Mesenchymal stem cell (in vitro differentiated cells and primary cell): ENCODE results near the gene DAAM2.

Experiments used
- DNase-seq: peaks from one replicate; pipeline ENCODE4 v3.0.0-alpha.2; 2013
- H2AFZ ChIP-seq: one replicate; pipeline ENCODE4 v1.6.1; 2013; ENCODE audit warnings: low read depth, mild to moderate bottlenecking, control low read depth, inconsistent platforms, low read length, moderate library complexity
- H2AK5ac ChIP-seq: 2 replicates; pipeline ENCODE4 v1.6.1; 2013; ENCODE audit warnings: low read length, moderate library complexity, mild to moderate bottlenecking, inconsistent platforms; ENCODE audit not compliant: severe bottlenecking
- H2BK120ac ChIP-seq: one replicate; pipeline ENCODE4 v1.6.1; 2013; ENCODE audit warnings: low read depth, mild to moderate bottlenecking, inconsistent platforms, low read length, moderate library complexity
- H2BK12ac ChIP-seq, 2 experiments: one replicate each; pipeline ENCODE4 v1.6.1; 2013; ENCODE audit warnings: inconsistent platforms in 2 of 2, low read length in 2 of 2, mild to moderate bottlenecking in 2 of 2, moderate library complexity in 2 of 2, control low read depth in 1 of 2
- H2BK15ac ChIP-seq: one replicate; pipeline ENCODE4 v1.6.1; 2013; ENCODE audit warnings: mild to moderate bottlenecking, low read depth, inconsistent platforms; ENCODE audit not compliant: poor library complexity, severe bottlenecking
- H2BK5ac ChIP-seq: 2 replicates; pipeline ENCODE4 v1.6.1; 2013; ENCODE audit warnings: low read depth, mild to moderate bottlenecking, low read length, control low read depth, inconsistent platforms; ENCODE audit not compliant: poor library complexity, severe bottlenecking
- H3K14ac ChIP-seq, 2 experiments: one replicate each; pipeline ENCODE4 v1.6.1; 2013; ENCODE audit warnings: inconsistent platforms in 2 of 2, low read length in 2 of 2, control low read depth in 1 of 2, mild to moderate bottlenecking in 1 of 2, moderate library complexity in 1 of 2
- H3K18ac ChIP-seq, 2 experiments: one replicate each; pipeline ENCODE4 v1.6.1; 2013; ENCODE audit warnings: inconsistent platforms in 2 of 2, low read length in 2 of 2, control low read depth in 1 of 2, low read depth in 1 of 2, mild to moderate bottlenecking in 1 of 2
- H3K23ac ChIP-seq, 2 experiments: one replicate each; pipeline ENCODE4 v1.6.1; 2013; ENCODE audit warnings: inconsistent platforms in 2 of 2, low read length in 2 of 2, mild to moderate bottlenecking in 2 of 2, moderate library complexity in 2 of 2, control low read depth in 1 of 2
- H3K27ac ChIP-seq: 2 replicates; pipeline ENCODE4 v1.5.1; 2013; ENCODE audit warnings: mild to moderate bottlenecking, moderate library complexity, low read length, control low read depth, inconsistent platforms; ENCODE audit not compliant: poor library complexity, severe bottlenecking
- H3K27me3 ChIP-seq, 2 experiments: 2 replicates each; pipeline versions ENCODE4 v1.6.1 to v1.7.0; 2013; ENCODE audit warnings: low read length in 2 of 2, mild to moderate bottlenecking in 2 of 2, moderate library complexity in 2 of 2, control low read depth in 1 of 2, inconsistent platforms in 1 of 2; ENCODE audit not compliant: control insufficient read depth in 1 of 2, insufficient read depth in 1 of 2
- H3K36me3 ChIP-seq, 2 experiments: 2 replicates each; pipeline versions ENCODE4 v1.6.1 to v1.7.0; 2013; ENCODE audit warnings: low read length in 2 of 2, control low read depth in 1 of 2, inconsistent platforms in 1 of 2, low read depth in 1 of 2, mild to moderate bottlenecking in 1 of 2; ENCODE audit not compliant: insufficient read depth in 2 of 2, control insufficient read depth in 1 of 2
- H3K4ac ChIP-seq, 2 experiments: one replicate each; pipeline ENCODE4 v1.6.1; 2013; ENCODE audit warnings: inconsistent platforms in 2 of 2, low read length in 2 of 2, mild to moderate bottlenecking in 2 of 2, moderate library complexity in 2 of 2, control low read depth in 1 of 2, low read depth in 1 of 2
- H3K4me1 ChIP-seq: 2 replicates; pipeline ENCODE4 v1.6.1; 2013; ENCODE audit warnings: low read depth, low read length, control low read depth; ENCODE audit not compliant: control insufficient read depth, insufficient read depth
- H3K4me2 ChIP-seq: 2 replicates; pipeline ENCODE4 v1.6.1; 2013; ENCODE audit warnings: low read length, mild to moderate bottlenecking, inconsistent platforms; ENCODE audit not compliant: poor library complexity, severe bottlenecking
- H3K4me3 ChIP-seq, 2 experiments: 2 replicates each; pipeline versions ENCODE4 v1.5.1 to v1.7.0; 2013; ENCODE audit warnings: low read length in 2 of 2, mild to moderate bottlenecking in 2 of 2, control low read depth in 1 of 2, low read depth in 1 of 2; ENCODE audit not compliant: insufficient read depth in 1 of 2
- H3K79me1 ChIP-seq: replicated peaks from 2 replicates; pipeline ENCODE4 v1.6.1; 2013; ENCODE audit warnings: mild to moderate bottlenecking, control low read depth, low read length, inconsistent platforms; ENCODE audit not compliant: poor library complexity, severe bottlenecking
- H3K9ac ChIP-seq: 2 replicates; pipeline ENCODE4 v1.7.0; 2013; ENCODE audit warnings: mild to moderate bottlenecking, low read length, moderate library complexity
- H3K9me3 ChIP-seq: 2 replicates; pipeline ENCODE4 v1.7.0; 2013; ENCODE audit warnings: mild to moderate bottlenecking, low read length; ENCODE audit not compliant: control insufficient read depth
- H4K8ac ChIP-seq: one replicate; pipeline ENCODE4 v1.6.1; 2013; ENCODE audit warnings: inconsistent platforms, mild to moderate bottlenecking, low read length, moderate library complexity
- H4K91ac ChIP-seq: one replicate; pipeline ENCODE4 v1.6.1; 2013; ENCODE audit warnings: mild to moderate bottlenecking, low read length, inconsistent platforms
- WGBS: methylation state at CpG from one replicate; pipeline ENCODE4 v1.1.7; 2013; ENCODE audit warnings: mixed read lengths; 5-methylcytosine and 5-hydroxymethylcytosine counted together

Gene DAAM2

DNA sequence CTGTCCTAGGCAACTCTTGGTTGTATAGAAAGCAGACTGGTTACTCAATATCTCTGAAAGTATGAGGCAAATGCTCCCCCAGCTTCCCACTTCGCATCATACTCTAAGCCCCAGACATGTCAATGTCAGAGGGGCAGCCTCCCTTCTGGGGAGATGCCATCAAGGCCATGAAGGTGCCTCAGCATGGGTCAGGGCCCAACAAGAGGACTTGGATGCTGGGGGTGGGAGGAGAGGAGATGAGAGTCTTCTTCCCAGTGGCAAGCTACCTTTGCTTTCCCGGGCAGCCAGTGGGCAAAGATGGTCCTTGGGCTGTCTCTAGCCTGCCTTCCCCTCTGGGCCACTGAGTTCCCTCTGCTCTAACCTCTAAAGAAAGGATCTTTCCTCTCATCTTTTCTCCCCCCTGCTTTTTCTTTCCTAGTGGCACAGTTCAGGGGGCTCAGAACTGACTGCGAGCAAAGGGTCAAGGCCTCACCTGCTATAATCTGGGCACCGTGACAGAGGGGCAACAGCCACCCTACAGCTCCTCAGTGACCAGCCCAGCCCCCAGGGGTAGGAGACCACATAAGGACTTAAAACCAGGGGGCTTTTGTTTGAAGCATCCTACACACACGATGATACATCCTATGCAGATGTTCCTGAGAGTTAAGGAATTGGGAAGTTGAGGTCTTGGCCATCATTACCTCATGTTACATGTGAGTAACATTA is 115.8 kb downstream of the DAAM2 start:
- Histone ChIP-seq H3K4me3 (no peak overlapping the region), H2BK15ac (no peak overlapping the region), H2BK5ac (no peak overlapping the region), H3K4me2 (no peak overlapping the region), H3K79me1 (no peaks in the 10 kb centered on the region), H3K27ac (no peak overlapping the region), H3K27me3 (no peaks in the 10 kb centered on the region), H3K4me1 (no peaks in the 10 kb centered on the region), H2AK5ac (no peak overlapping the region), H3K36me3 (peaks cover 42 to 61% of the 10 kb centered on the region in 2 experiments), H2AFZ (no peak overlapping the region), H3K9ac (no peak overlapping the region), H3K18ac (no peak overlapping the region), H3K9me3 (no peaks in the 10 kb centered on the region), H3K14ac (no peak overlapping the region), H3K4ac (no peak overlapping the region), H3K23ac (no peak overlapping the region), H2BK12ac (no peak overlapping the region), H4K91ac (no peak overlapping the region), H4K8ac (no peak overlapping the region), H2BK120ac (no peak overlapping the region)
- 99% methylated on average over 5 of the region's 5 CpGs for WGBS
- no peak for DNase-seq

DNA sequence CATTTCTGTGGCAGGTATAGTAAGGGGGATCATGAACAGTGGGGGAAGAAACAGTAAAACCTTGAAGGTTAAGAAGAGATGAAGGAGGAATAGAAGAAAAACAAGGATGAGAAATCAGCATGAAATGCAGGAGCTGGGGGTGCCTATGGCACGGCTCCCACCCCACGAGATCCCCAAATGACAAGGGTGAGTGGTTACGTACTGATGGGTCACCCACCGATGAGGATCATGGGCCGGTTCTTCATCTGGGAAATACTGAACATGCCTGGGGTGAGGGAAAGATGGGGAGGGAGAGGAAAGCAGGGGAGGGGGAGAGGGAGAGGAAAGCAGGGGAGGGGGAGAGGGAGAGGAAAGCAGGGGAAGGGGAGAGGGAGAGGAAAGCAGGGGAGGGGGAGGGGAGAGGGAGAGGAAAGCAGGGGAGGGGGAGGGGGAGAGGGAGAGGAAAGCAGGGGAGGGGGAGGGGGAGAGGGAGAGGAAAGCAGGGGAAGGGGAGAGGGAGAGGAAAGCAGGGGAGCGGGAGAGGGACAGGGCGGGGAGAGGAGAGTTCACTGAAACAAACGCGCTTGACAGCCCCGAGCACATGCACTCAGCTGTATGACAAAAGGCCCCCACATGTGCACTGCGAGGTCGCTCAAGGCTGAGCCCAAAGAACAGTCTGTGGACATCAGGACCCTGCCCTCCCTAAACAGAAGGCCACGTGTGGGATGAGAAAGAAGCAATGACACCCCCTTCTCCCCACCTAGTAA is 116.8 kb downstream of the DAAM2 start:
- Histone ChIP-seq H3K23ac (no peak overlapping the region), H3K9ac (no peak overlapping the region), H3K4me1 (no peaks in the 10 kb centered on the region), H3K36me3 (peaks cover 48 to 58% of the 10 kb centered on the region in 2 experiments), H3K27me3 (no peaks in the 10 kb centered on the region), H4K8ac (no peak overlapping the region), H3K4me2 (no peak overlapping the region), H2BK15ac (no peak overlapping the region), H3K18ac (no peak overlapping the region), H2AK5ac (no peak overlapping the region), H2BK5ac (no peak overlapping the region), H2BK12ac (no peak overlapping the region), H3K9me3 (no peaks in the 10 kb centered on the region), H3K79me1 (no peaks in the 10 kb centered on the region), H4K91ac (no peak overlapping the region), H3K4me3 (no peak overlapping the region), H2AFZ (no peak overlapping the region), H3K4ac (no peak overlapping the region), H3K27ac (no peak overlapping the region), H2BK120ac (no peak overlapping the region), H3K14ac (no peak overlapping the region)
- WGBS, result 93% methylated on average over 11 of the region's 13 CpGs
- DNase-seq, result no peak

DNA sequence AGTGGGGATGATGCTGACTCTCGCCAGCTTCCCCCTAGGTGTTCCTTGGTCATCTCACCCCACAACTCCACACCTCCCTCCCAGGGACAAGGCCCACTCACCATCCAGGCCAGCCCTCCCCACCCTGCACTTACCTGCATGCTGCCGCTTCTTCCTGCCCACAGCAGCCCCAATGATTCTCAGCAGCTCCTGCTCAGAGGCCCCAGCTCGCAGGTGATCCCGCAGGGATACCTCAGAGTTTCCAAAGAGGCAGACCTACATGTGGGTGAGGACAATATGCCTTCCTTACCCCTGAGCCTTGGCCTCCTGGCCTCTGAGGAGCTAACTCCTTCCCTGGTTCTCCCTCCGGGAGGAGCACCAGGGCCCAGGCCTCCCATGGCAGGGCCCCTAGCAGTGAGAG is 117.5 kb downstream of the DAAM2 start:
- Histone ChIP-seq H3K36me3 (peaks cover 52 to 55% of the 10 kb centered on the region in 2 experiments), H4K8ac (no peak overlapping the region), H3K18ac (no peak overlapping the region), H3K14ac (no peak overlapping the region), H2BK120ac (no peak overlapping the region), H3K23ac (no peak overlapping the region), H2AFZ (no peak overlapping the region), H3K4me2 (no peak overlapping the region), H3K27me3 (no peaks in the 10 kb centered on the region), H2BK12ac (no peak overlapping the region), H2BK5ac (no peak overlapping the region), H3K4ac (no peak overlapping the region), H2AK5ac (no peak overlapping the region), H2BK15ac (no peak overlapping the region), H3K4me1 (peaks cover 2% of the 10 kb centered on the region), H3K4me3 (no peak overlapping the region), H3K27ac (no peak overlapping the region), H3K79me1 (no peaks in the 10 kb centered on the region), H3K9me3 (no peaks in the 10 kb centered on the region), H3K9ac (no peak overlapping the region), H4K91ac (no peak overlapping the region)
- WGBS, result 96% methylated on average over 5 of the region's 5 CpGs
- no peak for DNase-seq

DNA sequence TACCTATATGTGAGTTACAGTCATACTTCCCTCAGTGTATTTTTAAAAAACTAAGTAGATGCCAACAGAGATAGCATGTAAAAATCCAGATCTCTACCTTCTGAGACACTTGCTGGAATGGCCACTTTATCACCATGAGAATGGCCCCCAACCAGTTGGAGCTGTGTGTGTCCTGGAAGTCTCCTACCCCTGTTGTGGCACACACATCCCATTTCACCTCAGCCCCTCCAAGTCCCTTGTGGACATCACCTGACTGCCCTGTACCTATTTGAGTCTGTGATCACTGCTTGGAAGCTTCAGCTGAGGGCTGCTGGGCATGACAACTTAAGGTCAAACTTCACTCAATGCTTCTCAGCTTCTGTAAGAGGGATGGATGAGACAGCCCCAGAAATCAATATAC is 118.0 kb downstream of the DAAM2 start:
- H3K18ac ChIP-seq, result no peak overlapping the region
- no peaks in the 10 kb centered on the region for H3K9me3 ChIP-seq
- no peak for DNase-seq

More for the DNA sequence above, 118.0 kb downstream of the DAAM2 start:
- H3K79me1 ChIP-seq, result no peaks in the 10 kb centered on the region
- peaks cover 2% of the 10 kb centered on the region for H3K4me1 ChIP-seq
- H4K8ac ChIP-seq, result no peak overlapping the region
- H3K27ac ChIP-seq, result no peak overlapping the region
- H2BK120ac ChIP-seq, result no peak overlapping the region
- H3K9ac ChIP-seq, result no peak overlapping the region
- H2BK12ac ChIP-seq, result no peak overlapping the region
- no peak overlapping the region for H3K14ac ChIP-seq
- H2BK5ac ChIP-seq, result no peak overlapping the region
- no peak overlapping the region for H4K91ac ChIP-seq
- no peak overlapping the region for H3K4me2 ChIP-seq
- no peak overlapping the region for H2AFZ ChIP-seq
- H3K27me3 ChIP-seq, result no peaks in the 10 kb centered on the region
- H2AK5ac ChIP-seq, result no peak overlapping the region
- H3K4ac ChIP-seq, result no peak overlapping the region
- no peak overlapping the region for H2BK15ac ChIP-seq
- H3K36me3 ChIP-seq, result peaks cover 52 to 58% of the 10 kb centered on the region in 2 experiments
- H3K23ac ChIP-seq, result no peak overlapping the region
- no peak overlapping the region for H3K4me3 ChIP-seq
